Gastrocnemius medialis (tissue), 4 donors: ENCODE measurements around the gene SURF2.

Experiments used
- POLR2A ChIP-seq, 2 donors: fragments of 450-650 bp; IDR thresholded peaks; one replicate each; pipeline ENCODE4 v1.6.1; 2017; ENCODE audit warnings: antibody characterized with exemption in 2 of 2, mild to moderate bottlenecking in 2 of 2, moderate library complexity in 2 of 2
- TF ChIP-seq, protein P1 (sequence below), 5 experiments: fragments of 450-650 bp in 3 of 5; fragments of 200-600 bp in 2 of 5; sonication (generic) in 2 of 5; IDR thresholded peaks in 4 of 5; conservative IDR thresholded peaks in 1 of 5; 1 replicate in 4 of 5; 2 replicates in 1 of 5; pipeline ENCODE4 v1.5.1; 2016 to 2019; ENCODE audit warnings: antibody characterized with exemption in 5 of 5, mild to moderate bottlenecking in 3 of 5, moderate library complexity in 3 of 5

DNA sequence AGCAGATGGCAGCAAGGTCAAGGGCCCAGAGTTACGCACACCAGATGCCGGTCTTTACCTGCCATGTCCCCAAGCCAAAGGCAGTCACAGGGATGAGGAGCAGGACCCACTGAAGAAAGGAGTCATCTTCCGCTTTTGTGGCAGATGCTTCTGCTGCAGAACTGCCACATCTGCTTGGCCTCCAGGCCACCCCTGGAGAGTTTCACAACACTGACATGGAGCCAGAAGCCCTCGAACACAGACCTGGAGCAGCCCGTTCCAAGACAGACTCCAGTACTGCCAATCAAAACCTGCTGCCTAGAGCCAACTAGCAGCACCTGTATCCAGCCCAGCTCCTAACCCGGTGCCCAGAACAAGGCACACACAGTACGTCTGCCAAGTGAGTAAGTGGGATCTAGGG lies 1.6 kb upstream of the SURF2 start:
- no peak for TF ChIP-seq POLR2A (IDR thresholded peaks at IDR 0.05)
- TF ChIP-seq, protein P1, sequence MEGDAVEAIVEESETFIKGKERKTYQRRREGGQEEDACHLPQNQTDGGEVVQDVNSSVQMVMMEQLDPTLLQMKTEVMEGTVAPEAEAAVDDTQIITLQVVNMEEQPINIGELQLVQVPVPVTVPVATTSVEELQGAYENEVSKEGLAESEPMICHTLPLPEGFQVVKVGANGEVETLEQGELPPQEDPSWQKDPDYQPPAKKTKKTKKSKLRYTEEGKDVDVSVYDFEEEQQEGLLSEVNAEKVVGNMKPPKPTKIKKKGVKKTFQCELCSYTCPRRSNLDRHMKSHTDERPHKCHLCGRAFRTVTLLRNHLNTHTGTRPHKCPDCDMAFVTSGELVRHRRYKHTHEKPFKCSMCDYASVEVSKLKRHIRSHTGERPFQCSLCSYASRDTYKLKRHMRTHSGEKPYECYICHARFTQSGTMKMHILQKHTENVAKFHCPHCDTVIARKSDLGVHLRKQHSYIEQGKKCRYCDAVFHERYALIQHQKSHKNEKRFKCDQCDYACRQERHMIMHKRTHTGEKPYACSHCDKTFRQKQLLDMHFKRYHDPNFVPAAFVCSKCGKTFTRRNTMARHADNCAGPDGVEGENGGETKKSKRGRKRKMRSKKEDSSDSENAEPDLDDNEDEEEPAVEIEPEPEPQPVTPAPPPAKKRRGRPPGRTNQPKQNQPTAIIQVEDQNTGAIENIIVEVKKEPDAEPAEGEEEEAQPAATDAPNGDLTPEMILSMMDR (IDR thresholded peaks at IDR 0.05 in 4 of 5, conservative IDR thresholded peaks at IDR 0.05 in 1 of 5): no peak
